Adrenal gland (tissue), 5 donors: Measurements from ENCODE around the gene SYNE1.

Source experiments
- POLR2A ChIP-seq, 2 donors: fragments of 450-650 bp; IDR thresholded peaks; one replicate each; pipeline ENCODE4 v1.6.1; 2017; ENCODE audit warnings: antibody characterized with exemption in 2 of 2, mild to moderate bottlenecking in 2 of 2, moderate library complexity in 1 of 2
- TF ChIP-seq, protein P1 (sequence below), 6 experiments: fragments of 450-650 bp in 4 of 6; fragments of 200-600 bp in 2 of 6; sonication (generic) in 1 of 6; IDR thresholded peaks; 1 replicate in 5 of 6; 2 replicates in 1 of 6; pipeline versions ENCODE4 v1.5.1 to v1.8.0; 2016 to 2021; ENCODE audit warnings: antibody characterized with exemption in 6 of 6, mild to moderate bottlenecking in 2 of 6, moderate library complexity in 1 of 6
- donor health status: DM: no; HTN: no; CAD: no.

GRCh38 chr6:152572338-152573088 is 64.6 kb downstream of the SYNE1 start:
- TF ChIP-seq, protein P1, sequence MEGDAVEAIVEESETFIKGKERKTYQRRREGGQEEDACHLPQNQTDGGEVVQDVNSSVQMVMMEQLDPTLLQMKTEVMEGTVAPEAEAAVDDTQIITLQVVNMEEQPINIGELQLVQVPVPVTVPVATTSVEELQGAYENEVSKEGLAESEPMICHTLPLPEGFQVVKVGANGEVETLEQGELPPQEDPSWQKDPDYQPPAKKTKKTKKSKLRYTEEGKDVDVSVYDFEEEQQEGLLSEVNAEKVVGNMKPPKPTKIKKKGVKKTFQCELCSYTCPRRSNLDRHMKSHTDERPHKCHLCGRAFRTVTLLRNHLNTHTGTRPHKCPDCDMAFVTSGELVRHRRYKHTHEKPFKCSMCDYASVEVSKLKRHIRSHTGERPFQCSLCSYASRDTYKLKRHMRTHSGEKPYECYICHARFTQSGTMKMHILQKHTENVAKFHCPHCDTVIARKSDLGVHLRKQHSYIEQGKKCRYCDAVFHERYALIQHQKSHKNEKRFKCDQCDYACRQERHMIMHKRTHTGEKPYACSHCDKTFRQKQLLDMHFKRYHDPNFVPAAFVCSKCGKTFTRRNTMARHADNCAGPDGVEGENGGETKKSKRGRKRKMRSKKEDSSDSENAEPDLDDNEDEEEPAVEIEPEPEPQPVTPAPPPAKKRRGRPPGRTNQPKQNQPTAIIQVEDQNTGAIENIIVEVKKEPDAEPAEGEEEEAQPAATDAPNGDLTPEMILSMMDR (IDR thresholded peaks at IDR 0.05), result no peak
- TF ChIP-seq POLR2A (IDR thresholded peaks at IDR 0.05), result no peak
